Limb (tissue), 2 donors: ENCODE results near the gene GRIPAP1.
"Not testable (repeated sequence)": the region's sequence is repeated elsewhere in the genome, so short reads cannot be mapped to it uniquely, and the experiment has no call there.

Experiments used
- DNase-seq, 2 donors: peaks; one replicate each; pipeline ENCODE4 v3.0.0-alpha.2; 2016; ENCODE audit errors: extremely low spot score in 2 of 2

GRIPAP1 gene

DNA sequence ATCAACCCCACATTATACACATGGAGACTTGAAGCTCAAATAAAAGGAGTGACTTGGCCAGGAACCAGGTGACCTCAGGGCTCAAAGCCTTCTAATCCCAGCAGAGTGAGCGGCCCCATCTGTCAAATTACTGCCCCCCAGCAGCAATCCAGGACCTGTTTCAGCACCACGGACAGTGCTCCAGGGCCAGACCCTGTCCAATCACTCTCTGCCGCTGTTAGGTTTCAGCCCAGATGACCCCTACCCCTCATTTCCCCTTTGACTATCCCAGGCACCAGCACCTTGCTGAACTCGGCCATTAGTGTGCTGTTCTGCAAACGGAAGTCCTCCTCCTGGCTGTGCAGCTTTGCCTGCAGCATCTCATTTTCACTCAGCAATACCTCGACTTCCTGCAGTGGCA is 5.1 kb downstream of the GRIPAP1 start:
- no peak for DNase-seq

DNA sequence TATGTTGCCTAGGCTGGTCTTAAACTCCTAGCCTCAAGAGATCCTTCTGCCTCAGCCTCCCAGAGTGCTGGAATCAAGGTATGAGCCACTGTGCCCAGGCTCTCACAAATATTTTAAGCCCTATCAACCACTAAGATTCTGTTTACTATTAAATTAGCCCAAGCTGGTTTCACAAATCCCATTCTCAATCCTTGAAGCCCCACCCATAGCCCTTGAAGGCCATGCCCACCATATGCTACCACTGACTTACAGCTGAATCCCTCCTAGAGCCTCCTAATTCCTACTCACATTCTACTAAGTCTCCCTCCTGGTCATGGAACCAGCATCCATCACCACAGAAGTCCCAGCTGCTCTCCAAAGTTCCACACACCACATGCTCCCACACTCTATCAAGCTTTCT is 9.7 kb downstream of the GRIPAP1 start:
- no peak for DNase-seq

DNA sequence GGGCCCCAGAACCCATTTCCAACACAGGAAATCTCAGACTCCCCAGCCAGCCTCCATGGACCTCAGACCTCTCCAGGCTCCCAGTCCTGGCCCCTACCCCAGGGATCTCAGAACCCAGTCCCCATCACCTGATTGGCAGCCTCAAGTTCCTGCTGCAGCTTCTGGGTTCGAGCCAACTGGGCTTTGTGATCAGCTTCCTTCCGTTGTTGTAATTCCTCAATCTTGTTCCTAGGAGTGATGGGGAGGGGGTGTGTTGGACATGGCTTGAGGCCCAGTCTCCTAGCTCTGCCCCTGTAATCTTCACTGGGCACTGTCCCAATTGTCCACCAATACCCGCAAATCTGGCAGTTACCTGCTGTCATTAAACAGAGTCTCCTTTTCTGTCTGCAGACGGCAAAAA is 12.6 kb downstream of the GRIPAP1 start:
- DNase-seq = no peak

DNA sequence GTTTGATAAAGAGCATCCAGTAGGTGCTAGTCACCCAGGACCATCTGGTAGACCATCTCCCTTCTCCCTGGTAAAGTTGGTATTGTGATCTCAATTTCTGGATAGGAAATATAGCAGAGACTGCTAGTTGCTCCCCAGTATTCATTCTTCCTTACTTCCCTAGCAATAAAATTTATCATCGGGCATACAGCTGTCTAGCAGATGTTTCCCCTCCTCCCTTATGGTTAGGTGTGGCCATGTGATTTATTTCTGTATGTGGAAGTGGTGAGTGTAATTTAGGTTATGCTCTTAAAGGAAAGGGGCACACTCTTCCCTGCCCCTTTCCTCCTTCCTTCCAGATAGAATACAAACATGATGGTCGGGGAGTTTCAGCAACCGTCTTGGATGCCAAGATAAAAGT is 18.2 kb downstream of the GRIPAP1 start:
- DNase-seq = no peak

DNA sequence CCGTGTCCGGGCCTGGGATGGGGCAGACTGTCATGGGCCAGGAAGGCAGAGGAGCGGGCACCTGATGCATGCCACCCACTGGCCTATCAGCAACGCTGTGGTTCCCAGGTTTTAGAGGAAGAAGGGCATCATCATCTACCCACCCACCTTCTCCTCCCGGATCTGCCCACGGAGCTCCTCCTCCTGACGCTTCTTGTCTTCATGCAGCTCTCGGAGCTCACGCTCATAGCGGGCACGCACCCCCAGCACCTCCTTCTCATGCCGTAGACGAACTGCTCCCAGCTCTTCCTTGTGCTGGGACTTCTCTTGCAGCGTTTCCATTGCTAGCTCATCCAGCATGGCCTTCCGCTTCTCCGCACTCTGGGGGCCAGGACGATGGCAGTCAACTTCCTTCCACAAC is 19.0 kb downstream of the GRIPAP1 start:
- DNase-seq = no peak

DNA sequence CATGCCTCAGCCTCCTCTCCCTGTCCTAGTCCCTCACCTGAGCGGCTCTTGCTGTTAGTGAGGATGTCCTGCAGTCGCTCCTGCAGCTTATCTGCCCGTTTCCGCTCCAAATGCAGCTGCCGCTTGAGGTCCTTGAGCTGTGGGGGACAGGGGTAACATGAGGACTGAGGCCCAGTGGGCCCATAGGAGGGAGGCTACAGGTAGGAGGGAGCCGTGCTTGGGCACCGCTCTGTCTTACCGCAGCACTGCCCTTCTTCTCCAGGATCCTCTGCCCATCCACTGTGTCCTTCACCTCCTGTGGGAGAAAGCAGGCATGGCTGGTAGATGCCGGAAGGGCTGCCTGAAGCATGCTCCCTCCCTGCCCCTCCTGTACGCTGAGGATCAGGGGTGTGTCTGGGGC is 20.9 kb downstream of the GRIPAP1 start:
- DNase-seq = no peak

DNA sequence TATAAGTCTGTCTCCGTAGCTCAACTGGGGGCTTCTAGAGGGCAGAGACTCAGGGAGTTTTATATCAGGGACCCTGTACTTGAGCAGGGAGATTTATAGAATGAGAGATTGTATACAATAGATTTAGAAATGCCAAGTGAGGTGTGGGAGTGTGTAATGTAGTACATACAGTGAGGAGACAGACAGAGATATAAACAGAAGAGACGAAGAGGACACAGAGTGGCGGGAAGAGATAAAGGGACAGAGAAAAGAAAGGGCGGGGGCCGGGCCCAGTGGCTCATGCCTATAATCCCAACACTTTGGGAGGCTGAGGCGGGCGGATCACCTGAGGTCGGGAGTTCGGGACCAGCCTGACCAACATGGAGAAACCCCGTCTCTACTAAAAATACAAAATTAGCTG is 21.7 kb downstream of the GRIPAP1 start:
- DNase-seq = not testable (repeated sequence)

DNA sequence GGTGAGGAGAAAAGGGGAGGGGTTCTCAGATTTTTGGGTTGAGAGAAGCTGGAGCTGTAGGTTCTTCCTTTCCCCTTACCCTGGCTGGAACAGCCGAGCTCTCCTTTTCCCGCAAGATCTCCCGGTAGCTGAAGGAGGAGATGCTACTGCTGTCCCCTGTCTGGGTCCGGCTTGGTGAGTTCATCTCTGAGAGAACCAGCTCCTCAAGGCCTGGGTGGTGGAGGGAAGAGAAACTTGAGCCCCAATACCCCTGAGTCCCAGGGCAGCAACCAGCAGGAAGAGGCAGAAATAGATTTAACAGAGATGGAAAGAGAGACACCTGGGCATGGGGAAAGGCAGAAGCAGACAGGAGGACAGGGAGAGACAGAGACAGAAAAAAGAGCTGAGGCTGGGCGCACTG is 23.8 kb downstream of the GRIPAP1 start:
- DNase-seq = no peak

DNA sequence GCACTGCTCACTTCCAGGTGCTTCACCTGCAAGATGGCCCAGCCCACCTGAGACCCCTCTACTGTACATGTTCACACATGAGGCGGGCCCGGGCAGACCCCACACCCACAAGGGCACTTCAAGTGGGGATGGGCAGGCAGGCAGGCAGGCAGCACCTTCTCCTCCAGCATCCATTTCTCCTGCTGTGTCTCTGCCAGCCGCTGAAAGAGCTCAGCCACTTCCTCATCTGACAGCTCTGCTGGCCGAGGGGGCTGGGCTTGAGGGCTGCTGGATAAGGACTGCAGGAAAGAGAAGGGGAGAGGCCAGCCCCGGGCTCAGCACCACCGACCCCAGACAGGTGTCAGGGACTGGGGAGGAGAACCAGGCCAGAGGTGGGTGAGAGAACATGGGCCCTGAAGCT is 26.0 kb downstream of the GRIPAP1 start:
- DNase-seq = no peak

DNA sequence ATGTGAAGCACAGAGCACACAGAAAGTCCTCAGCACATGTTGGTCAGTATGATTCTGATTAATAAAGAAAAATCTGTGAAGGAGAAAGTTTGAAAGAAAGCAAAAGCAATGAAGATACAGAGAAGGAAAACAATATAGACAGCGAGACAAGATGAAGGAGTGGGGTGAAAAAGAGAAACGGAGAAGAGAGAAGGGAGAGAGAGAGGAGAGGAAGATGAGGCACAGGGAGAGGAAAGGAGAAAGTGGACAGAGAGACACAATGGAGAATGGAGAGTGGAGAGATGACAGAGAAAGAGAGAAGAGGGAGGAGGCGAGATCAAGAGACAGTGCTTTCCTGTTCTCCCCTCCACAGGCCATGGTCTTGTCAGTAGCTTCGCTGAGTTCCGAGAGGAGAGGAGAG is 26.5 kb downstream of the GRIPAP1 start:
- no peak for DNase-seq

DNA sequence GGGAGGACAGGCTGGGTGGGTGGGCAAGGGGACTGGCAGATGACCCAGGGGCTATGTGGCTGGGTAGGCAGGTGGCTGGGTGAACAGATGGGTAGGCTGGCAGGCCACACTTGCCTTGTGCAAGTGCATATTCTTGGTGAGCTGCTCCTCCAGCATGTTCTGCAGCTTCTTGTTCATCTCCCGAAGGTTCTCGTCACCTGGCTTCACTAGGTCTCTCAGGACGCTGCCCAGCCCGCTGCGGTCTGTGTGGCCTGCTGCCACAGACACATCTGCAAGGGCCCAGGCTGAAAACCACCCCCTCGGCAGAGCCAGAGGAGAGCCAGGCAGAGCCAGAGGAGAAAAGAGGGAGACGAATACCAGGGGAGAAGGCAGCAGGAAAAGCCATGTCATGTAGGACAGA is 27.0 kb downstream of the GRIPAP1 start:
- no peak for DNase-seq

DNA sequence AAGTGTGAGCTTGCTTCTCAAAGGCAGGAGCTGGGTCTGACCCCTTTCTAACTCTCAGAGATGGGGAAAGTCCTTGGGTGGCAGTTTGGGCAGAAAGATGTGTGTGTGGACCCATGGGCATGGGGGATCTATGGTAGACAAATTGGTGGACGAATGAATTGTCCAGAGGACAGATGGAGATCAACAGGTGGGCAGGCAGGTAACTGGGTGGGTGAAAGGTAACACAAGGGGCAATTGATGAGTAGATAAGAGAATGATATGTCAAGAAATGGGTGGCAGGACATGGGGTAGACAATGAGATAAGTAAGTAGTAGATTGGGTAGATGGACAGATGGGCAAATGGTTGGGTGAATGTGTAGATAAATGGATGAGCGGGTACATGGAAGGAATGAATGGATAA is 27.5 kb downstream of the GRIPAP1 start:
- no peak for DNase-seq

DNA sequence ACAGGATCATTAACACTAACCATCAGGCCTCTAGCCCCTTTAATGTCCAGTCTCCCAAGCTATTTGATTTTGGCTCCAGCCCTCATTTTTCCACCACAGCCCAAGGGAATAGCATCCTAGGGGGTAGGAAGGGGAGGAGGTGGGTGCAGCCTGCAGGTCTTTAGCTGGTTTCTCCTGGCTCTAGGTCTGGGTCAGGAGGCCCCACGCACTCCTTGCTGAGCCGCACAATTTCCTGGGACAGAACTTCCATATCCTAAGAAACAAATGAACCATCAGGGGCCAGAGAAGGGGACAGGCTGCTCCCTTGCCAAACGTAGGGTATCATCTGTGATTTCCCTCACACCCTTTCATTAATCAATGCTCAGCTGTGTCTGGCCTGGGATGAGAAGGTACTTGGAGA is 28.0 kb downstream of the GRIPAP1 start:
- DNase-seq = no peak

DNA sequence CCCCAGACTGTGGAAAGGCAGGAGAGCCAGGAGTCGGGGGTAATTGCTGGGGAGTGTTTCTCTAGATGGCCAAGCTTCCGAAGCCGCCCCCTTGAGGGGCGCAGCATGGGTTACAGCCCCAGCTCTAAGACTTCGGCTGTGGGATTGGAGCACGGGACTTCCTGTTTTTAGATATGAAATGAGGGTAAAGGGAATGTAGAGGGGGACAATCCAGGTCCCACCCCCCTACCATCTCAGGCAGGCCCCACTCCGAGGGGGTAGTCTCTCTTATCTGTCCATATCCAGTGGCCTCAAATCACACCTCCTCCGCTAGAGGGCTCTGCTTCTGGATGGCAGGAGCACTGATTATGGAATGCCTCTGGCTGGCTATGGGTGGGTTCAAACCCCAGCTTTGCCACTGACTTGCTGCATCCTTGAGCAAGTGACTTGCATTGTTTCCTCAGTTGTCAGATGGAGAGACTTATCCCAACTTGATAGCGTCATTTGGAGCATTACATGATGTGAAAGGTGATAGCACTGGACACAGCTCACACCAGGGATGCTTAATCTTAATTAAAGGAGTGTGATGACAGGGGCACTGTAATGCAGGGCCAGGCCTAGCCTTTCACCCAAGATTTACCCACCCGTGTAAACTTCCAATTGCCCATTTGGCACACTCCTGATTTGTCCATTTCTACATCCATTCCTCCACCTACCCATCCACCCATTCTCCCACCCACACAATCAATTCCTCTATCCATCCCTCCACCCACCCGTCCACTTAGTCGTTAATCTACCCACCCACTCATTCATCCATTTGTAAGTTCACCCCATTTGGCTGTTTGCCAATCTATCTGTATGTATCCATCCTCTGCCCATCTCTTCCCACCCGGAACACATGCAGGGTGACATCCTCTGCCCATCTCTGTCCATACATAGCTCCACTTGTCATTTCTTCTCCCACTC is 29.6 kb downstream of the GRIPAP1 start:
- DNase-seq = no peak

DNA sequence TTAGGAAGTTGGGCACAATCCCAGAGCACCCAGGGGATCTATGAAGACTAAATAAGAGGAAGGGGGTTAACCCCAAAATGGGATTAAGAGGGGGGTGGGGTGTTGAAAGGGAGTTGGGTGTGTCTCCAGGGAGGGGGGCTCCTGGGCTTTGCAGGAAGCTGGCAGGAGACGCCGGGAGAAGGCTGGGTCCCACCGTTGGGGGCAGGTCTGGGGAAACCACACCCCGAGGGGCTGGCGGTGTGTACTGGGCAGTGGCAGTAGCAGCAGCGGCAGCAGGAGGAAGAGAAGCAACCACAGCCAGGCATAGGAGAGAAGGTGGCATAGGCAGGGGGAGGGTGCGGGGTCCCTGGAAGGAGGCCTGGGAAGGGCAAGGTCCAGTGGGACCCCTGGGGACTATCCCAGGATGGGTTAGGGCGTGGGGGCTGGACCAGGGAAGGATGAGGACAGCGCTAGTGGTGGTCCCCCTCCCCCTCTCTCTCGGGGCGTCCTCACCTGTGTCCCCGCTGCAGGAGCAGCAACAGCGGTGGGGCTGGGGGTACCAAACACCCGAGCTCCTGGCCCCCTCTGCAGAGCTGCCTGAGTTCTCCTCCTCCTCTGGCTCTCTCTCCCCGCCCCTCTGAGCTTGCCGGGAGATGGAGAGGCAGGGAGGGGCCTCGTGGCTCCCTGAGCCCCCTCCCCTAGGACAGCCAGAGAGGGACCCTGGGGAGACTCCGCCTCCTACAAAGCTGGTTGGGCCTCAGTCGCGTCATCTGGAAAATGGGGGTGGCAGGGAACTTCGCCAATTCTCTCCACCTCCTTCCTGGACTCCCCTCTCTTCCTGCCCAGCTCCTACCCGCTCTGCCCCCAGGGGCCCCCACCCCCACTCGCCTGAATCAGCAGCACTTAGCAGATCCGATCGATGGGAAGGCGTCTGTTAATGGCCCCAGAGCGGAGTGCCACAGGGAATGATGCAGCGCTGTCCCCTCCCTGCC is 30.5 kb downstream of the GRIPAP1 start, which contains the start of gene KCND1:
TSS of gene KCND1 (minus strand) at position 596 of the 971 bp plus-strand sequence. CDS start 1,573 bp downstream, outside the sequence.
- peak in 1 of 2 donors; percentile 43 for DNase-seq

DNA sequence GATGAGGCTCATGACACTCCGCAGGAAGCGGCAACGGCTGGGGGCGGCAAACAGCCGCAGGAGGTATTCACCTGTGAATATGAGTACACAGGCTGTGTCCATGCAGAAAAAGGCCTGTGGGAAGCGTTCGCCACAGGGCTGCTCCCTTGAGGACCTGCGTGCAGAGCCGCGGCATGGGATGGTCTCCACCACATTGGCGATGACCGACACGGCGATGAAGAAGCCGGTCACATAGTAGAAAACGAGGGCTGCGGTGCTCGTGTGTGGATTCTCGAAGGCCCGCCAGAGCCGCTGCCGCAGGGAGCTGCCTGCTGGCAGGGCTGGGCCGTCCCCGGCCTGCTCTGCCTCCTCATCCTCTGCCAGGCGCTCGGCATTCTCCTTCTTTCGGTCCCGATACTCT is 32.6 kb downstream of the GRIPAP1 start:
- no peak for DNase-seq

DNA sequence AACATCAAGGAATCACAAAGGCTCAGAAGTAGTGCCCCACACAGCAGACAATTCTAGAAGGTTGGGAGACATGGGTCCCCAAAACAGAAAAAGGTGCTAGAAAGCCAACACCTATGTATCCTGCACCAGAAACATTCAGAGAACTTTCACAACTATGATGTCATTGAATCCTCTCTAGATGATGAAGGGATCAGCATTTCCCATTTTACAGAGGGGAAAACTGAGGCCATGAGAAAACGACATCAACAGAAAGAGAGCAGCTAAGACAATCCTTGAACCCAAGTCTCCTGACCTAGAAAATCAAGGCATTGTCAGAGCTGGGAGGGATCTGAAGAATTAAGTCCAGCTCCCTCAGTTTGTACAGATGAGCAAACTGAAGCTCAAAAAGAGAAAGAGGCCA is 33.7 kb downstream of the GRIPAP1 start:
- DNase-seq = no peak

DNA sequence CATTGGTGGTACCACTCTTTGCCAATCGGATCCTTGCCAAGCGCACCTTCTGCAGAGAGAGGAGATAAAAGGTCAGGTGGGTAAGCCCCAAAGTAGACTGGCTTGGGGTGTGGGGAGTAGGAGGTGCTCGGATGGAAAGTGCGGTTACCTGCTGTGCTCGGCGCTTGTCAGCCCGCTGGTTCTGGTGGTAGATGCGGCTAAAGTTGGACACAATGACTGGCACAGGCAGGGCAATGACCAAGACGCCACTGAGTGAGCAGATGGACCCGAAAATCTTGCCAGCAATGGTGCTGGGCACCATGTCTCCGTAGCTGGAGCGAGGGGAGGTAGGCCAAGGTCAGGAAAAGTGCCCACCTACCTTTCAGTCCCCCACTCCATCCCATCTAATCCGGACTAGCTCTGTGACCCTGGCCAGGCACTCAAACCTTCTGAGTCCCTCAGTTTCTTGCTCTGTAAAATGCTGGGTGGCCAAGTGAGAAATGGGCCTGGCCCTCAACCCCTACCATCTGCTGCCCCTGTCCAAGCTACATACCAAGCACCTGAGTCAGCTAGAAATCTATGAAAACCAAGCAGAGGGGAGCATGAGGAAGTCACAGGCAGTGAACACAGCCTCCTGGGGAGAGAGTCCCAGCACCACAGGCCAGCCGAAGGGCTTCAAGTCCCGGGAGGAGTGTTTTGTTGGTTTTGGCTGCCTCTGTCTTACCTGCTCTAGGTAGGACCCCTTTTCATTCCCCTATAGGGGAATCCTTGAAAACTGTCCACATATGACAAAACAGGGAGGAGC is 35.1 kb downstream of the GRIPAP1 start:
- DNase-seq = no peak

DNA sequence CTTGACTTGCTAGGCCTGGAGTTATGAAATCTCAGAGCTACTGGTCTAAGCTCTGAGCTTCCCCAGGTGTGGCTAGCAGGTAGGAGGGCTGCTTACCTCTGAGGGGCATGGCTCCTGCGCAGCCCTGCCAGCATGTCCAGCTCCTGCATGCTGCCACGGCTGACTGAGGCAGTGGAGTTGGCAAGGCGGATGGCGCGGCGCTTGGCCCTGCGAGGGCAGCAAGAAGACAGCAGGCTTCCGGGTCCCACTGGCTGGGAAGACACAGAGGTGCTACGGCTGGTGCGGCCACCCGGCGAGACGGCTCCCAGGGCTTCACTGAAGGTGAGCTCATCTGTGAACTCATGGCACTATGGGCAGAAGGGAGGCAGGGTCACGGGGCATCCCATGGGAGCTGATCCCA is 36.1 kb downstream of the GRIPAP1 start:
- no peak for DNase-seq

DNA sequence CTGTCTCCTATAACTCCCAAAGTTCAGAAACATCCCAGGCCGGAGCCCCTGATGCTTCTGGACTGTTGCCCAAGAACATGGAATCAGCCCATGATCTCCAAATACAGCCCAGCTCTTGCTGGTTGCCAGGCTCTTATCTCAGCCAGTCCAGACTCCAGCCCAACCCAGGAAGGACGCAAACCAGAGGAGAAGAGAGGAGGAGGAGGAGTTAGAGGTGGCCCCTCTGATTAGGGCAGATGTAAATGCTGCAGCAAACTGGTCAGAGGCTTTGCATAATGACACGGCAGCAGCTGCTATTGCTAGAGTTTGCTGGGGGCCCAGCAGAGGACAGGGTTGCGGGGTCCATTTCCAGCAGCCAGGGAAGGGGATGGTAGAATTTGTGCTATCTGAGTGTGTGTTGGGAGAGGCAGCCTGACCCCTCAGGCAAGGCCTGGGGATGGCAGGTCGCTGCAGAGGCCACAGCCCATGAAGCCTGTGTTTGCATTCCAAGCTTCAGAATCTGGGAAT is 40.4 kb downstream of the GRIPAP1 start:
- no peak for DNase-seq

DNA sequence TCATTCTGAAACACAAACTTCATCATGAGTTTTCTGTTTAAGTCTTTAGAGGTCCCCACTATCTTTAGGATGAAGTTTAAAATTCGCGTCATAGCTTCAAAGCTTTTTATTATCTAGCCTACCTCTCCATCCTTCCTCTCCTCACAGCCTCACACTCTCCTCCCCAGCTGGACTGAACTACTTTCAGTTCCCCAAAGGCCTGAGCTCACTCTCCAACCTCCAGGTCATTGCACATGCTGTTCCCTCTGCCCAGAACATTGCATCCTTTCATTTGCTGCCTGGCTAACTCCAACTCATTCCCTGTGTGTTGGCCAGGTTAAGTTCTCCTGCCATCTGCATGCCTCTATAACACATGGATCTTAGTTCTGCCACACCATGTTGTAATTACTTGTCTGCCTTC is 41.8 kb downstream of the GRIPAP1 start:
- no peak for DNase-seq
